GM19240 (cell line): ENCODE measurements around the gene TMEM213.

Experiments used
- DNase-seq: peaks from one replicate; pipeline ENCODE4 v3.0.0; 2011; ENCODE audit warnings: low spot score; ENCODE audit not compliant: insufficient read length

The TMEM213 gene

DNA sequence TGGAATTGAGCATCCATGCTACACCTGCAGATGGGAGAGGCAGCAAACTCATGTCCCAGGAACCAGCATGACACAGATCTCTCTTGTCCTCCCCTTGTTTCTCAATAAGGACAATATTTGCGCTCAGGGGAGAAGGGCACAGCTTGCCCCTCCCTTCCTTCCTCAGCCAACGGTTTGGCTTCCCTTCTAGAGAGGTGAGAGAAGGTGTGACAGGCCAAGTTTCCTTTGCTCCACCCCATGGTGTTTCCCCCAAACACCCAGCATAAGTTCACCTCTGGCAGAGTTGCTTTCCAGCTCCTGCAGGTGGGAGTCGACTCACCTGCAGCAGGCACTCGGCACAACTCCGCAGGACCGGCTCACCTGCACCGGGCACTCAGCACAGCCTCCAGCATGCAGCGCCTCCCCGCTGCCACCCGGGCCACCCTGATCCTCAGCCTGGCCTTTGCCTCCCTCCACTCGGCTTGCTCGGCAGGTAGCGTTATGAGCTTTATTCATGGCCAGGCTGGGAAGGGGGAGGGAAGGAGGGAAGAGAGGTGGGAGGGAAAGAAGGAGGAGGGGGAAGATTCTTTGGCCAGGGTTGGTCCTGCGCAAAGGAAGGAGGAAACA is at the start of gene TMEM213, which contains the start of gene ATP6V0A4:
Gene TMEM213 (plus strand): TSS at position 280 of the 606 bp plus-strand sequence. CDS start 111 bp downstream, at position 391.
Gene ATP6V0A4 (minus strand): TSS at position 482 of the 606 bp plus-strand sequence. CDS start 26,949 bp downstream, outside the sequence.
- no peak for DNase-seq

DNA sequence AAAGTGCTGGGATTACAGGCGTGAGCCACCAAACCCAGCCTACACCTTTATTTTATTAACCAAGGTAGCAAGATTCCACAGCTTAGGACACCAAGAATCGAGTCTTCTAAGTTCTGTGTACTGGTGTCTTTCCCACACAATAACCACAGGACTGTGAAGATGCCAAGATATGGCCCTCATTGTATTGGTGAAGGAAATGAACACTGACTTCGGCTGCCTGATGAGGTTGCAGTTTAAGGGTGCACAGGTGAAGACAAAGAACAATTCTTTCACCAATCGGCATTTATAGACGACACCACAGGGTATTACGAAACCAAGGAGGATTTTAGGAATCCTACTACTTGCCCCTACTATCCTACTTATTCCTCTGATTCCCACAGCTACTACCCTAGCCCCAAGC is 49.1 kb upstream of the TMEM213 start:
- no peak for DNase-seq

DNA sequence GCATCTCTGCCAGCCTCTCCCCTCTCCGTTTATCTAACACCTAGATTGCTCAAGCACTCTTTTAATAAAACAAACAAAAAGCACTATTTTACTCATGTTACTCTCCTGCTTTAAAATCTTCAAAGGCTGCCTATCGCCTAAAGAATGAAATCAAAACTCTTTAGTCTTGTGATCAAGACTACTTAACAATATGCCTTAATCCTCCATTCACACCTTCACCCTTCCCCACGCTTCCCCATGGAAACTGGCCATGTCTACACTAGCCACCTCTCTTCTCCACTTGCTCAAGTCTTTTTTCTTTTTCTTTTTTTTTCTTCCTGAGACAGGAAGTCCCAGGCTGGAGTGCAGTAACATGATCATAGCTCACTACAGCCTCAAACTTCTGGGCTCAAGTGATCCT is 47.8 kb upstream of the TMEM213 start:
- DNase-seq = no peak

DNA sequence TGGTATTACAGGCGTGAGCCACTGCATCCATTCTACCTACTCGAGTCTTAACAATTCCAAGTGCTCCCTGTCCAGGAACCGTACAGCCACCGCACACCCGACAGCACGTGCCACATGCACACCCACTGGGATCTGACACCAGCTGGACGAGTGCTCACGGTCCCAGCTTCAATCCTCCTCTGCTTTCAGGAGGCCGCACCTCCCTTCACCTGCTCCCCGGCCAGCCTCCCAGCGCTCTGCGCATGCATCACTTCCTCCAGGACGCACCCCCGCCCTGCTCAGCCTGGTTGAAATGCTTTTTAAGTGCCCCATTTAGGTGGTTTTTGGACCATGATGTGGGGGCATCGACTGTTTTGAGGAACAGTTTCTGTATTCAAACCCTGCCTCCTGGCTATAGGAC is 47.3 kb upstream of the TMEM213 start:
- no peak for DNase-seq

GRCh38 chr7:138750901-138751464 is 46.8 kb upstream of the TMEM213 start:
- no peak for DNase-seq

GRCh38 chr7:138752518-138753149 is 45.2 kb upstream of the TMEM213 start:
- DNase-seq = no peak

DNA sequence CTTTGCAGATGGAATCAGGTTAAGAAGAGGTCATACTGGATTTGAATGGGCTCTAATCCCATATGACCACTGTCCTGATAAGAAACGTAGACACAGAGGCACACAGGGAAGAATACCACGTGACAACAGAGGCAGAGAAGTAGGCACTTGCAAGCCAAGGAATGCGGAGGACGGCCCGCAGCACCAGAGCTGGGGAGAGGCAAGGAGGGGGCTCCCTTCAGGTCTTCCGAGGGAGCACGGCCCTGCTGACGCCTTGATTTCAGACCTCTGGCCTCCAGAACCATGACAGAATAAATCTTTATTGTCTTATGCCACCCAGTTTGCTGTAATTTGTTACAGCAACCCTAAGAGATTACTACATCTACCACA is 44.7 kb upstream of the TMEM213 start:
- DNase-seq = no peak

DNA sequence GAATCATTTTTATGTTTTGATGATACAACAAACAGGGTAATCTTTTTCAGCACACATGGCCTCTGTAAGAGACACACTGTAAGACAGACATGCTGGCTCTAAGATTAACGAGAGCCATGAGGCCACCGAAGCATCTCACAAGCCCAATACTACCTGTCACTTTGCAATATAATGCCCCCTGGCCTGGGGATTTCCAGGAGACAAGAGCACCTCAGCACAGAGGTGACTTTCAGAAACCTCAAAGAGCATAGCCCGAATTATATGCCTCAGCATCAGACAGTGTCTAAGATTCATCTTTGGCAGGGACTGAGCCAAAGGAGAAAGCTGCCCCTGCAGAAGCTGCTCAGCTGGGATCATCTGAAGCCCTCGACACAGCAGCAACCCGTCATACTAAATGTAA is 44.2 kb upstream of the TMEM213 start:
- no peak for DNase-seq

- DNase-seq = no peak
Measured at GRCh38 chr7:138755331-138755747, 42.5 kb upstream of the TMEM213 start.

DNA sequence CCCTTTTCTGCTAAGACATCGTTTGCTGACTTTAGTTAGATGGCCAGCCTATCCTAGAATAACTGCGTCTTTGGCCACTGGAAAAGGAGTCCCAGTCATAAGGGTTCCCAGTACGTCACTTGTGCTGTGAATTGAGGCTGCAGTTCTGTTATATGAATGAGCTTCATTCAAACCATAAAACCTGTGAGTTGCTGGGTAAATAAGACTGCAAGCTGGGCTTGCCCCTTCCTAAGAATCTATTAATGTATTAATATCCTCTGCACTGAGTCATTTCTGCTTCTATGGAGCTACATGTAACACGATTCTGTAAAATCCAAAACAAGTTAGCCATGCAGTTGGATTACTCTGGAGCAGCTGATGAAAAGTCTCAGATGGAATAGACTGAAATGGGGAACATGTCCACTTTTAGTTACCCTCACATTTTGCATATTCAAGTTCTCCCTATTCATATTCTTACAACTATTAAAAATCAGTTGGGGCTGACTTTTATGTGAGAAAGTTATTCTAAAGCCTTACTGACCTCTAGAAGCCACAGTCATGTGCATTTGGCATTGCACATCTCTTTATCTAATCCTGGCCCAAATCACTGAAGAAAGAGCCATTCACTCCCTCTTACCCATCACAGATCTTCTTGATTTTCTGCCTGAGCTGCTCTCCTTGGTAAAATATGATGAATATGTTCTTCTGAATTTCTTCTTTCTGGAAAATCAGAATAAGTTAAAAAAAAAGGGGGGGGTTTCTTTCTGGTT is 41.8 kb upstream of the TMEM213 start:
- DNase-seq = no peak

DNA sequence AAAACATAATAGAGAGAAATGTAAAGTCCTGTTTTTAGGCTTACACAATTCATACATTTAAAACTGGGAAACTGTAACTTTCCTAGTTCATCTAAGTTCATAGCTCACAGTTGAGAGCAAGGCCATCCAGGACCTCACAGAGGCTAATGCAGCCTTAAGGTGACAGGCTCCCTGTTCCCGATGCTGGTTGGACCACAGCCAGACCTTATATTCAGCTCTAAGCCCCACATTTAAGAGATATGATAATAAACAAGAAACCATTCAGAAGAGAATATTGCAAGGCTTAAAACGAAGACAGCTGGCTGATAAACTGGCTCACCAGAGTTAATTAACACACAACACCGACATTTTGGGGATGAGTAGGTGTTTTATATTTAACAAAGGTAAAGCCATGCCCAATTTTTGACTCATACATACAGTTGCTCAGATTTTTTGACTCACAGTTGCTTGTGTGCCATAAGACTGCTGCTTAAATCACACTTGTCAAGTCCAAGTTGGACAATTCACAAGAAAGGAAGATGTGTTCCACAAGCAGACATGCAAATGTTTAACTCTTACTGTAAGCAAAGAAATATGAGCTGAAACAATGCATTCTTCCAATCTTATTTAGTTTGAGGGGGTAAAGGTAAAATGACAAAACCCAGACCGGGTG is 41.1 kb upstream of the TMEM213 start:
- no peak for DNase-seq

GRCh38 chr7:138768241-138768640 is 29.6 kb upstream of the TMEM213 start:
- no peak for DNase-seq

DNA sequence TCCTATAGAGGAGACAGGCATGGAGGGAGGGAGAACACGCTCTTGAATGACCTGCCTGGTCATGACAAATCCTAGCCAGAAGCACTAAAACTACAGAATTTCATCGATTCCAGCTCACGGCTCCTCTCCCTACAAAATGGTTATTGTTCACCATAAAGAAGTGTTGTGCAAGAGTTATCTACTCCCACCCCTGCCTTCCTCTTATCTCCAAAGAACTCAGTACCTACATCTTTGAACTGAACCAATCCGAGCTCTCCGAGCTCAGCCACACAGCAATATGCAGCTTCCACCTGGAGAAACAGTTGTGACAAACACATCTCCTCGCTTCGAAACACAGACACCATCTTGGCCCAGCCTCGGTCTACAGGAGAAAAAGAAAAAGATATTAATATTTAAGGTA is 26.9 kb upstream of the TMEM213 start:
- no peak for DNase-seq

- no peak for DNase-seq
Measured at GRCh38 chr7:138773176-138773575, 24.6 kb upstream of the TMEM213 start.

DNA sequence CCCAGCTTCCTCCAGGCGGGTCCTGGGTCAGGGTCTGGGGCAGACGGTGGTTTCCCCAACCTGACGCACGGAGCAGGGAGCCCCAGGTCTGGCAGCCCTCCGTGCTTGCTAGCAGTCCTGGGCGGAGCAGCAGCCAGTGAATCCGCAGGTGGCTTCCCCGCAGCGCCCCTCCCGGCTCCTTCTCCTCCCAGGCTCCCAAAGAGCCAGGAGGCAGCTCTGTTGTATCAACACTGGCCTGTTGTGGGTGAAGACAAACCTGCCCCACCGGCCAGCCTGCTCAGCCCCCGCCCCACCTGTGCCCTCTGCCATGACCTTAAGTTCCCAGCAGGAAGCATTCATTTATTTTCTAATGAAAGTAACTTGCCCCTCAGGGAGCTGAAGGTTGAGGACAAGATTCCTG is 24.0 kb upstream of the TMEM213 start:
- DNase-seq = no peak

DNA sequence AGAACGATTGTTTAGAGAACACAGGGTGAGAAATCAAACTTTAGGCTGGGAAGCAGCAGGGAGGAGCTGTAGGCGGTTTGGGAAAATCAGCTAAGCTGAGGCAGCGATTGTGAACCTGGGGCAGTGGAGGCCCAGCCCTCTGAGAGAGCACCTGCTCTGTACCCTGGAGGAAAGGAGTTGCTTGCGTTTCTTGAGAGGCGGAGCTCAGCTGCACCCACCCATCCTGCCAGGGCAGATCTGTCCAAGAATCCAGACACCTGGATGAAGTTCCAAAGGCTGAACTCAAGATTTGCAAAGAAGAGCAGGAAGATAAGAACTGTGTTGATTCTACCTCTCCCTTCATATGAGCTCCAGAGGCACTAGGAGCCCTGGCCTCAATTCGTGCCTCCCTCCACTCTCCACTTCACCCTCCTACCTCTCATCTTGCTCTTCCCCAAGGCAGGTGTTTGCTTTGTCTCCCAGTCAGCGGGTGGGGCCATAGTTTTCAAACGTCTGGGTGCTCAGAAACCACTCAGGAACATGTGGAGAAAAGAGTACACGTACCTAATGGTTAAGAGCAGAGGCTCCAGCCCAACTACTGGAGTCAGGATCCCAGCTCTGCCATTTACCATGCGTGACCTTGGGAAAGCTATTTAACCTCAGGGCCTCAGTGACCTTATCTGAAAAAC is 21.5 kb upstream of the TMEM213 start:
- no peak for DNase-seq

DNA sequence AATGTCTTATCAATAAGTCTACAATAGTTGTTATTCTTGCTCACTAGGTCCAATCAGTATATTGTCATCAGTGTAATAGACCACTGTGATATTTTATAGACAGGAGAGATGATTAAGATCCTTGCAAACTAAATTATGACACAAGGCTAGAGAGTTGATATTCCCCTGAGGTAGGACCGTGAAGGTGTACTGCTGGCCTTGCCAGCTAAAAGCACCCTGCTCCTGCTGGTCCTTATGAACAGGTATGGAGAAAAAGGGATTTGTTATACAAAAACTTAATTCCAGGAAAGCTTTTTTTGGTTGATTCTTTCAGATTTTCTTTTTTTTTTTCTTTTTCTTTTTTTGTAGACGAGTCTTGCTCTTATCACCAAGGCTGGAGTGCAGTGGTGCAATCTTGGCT is 16.8 kb upstream of the TMEM213 start:
- DNase-seq = no peak

DNA sequence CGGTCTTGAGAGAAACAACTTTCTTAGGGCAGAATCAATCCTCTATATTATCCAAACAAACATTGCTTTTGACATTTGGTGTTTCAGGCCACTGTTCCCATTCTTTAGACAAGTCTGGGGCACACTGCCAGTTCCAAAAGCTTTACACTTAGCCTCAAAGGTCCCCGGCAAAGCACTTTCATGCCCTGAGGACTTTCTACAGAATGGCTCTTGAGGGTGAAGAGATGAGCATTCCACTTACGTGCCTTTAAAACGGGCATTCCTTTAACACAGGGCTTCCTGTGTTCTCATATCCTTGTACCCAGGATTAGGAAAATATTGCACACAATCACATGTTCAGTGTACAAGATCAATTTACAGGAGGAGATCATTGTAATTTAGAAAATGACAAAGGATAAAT is 13.1 kb upstream of the TMEM213 start:
- DNase-seq = no peak

DNA sequence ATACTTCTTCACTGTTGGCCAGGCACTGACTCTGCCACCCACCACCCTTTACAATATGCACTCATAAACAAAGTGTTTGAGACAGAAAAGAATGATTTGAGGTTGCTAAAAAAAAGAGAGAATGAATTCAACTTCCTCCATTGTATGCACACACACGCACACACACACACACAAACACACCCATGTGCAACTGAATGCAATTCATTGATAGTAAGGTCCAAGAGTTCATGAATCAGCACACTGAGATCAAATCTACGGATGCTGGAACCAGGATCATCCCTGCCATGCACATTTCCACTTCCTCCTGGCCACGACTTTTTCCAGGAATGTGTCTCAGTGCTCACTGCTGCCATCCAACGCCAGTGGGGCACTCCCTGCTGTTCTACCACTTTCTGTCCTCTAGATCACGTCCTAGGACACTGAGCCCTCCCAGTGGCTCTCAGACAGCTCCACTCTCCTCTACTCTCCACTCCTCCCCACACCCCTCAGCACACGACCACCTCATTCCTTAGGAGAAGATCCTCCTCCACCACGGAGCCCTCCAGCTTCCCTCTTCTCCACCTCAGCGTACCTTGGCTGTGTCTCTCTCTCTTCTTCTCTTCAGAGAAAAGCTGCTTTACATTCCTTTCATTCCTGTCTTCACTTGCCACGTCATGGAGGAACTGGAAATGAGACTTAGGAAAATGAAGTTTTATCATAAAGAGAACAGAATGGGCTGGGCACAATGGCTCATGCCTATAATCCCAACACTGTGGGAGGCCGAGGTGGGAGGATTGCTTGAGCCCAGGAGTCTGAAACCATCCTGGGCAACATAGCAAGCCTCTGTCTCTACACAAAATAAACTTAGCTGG is 12.0 kb upstream of the TMEM213 start:
- DNase-seq = no peak

GRCh38 chr7:138796038-138796615 is 1.7 kb upstream of the TMEM213 start:
- no peak for DNase-seq
